ENCODE measurements around the gene HEPACAM.

The HEPACAM gene

DNA sequence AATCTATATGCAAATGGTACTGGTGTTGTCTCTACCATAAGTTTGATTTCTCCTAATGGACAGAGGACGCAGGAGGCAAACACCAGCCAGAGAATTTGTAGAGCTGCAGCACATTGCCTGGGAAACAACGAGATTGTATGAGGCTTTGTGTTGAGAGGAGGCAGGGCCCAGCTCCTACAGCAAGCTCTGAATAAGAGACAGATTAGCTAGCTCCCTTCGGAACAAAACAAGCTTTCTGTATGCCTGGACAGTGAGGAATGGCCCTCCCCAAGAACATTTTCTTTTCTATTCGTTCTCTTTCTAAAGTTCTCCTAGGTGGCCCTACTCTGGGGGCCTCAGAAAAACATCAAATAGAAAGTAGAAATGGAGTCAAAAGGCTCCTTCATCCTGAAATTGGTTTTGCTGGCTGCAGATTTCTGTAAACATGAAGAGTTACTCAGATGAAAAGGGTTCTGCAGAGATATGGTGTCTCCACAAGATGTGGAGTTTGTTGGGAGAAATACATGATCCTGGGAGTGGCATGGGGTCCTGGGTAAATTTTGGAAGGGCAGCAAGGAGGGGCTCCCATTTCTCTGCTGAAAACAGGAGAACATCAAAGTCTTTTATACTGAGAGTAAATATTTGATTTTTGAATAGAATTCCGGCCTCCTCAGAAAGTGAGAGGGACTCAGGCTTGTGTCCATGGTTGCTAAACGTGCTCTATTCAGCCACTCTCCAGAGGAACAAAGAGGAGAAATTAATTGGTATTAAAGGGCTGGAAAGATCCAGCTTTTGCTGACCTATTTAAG is 6.8 kb upstream of the HEPACAM start:
- ChIA-PET CTCF (interaction anchor here (0.7 kb wide), 1 partner anchor 160 kb away, joined by 5 read pairs; no protein-coding TSS in a partner anchor), POLR2A (interaction anchor here (0.8 to 2.3 kb wide), 4 partner anchors 8 to 66 kb away, joined by 3 to 15 read pairs (median 8); partner anchors contain the start of gene CCDC15)
- DNase-seq (ENCODE audit: extremely low spot score): no peak
- TF ChIP-seq ZNF384 (IDR thresholded peaks at IDR 0.05): no peak
- TF ChIP-seq LEF1 (IDR thresholded peaks at IDR 0.05; ENCODE audit: borderline replicate concordance): no peak
- no peak for TF ChIP-seq HDGF (IDR thresholded peaks at IDR 0.05; ENCODE audit: borderline replicate concordance)
- TF ChIP-seq, protein P1, sequence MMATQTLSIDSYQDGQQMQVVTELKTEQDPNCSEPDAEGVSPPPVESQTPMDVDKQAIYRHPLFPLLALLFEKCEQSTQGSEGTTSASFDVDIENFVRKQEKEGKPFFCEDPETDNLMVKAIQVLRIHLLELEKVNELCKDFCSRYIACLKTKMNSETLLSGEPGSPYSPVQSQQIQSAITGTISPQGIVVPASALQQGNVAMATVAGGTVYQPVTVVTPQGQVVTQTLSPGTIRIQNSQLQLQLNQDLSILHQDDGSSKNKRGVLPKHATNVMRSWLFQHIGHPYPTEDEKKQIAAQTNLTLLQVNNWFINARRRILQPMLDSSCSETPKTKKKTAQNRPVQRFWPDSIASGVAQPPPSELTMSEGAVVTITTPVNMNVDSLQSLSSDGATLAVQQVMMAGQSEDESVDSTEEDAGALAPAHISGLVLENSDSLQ (IDR thresholded peaks at IDR 0.05): no peak
- TF ChIP-seq FOXM1 (IDR thresholded peaks at IDR 0.05; ENCODE audit: borderline replicate concordance): no peak
- TF ChIP-seq TARDBP (IDR thresholded peaks at IDR 0.05): no peak
- no peak for TF ChIP-seq ARNT (IDR thresholded peaks at IDR 0.05)
- TF ChIP-seq L3MBTL2 (conservative IDR thresholded peaks at IDR 0.05): no peak
- TF ChIP-seq FOXK2 (IDR thresholded peaks at IDR 0.05): no peak
- TF ChIP-seq SP1 (IDR thresholded peaks at IDR 0.05): no peak
- no peak for TF ChIP-seq SUZ12 (IDR thresholded peaks at IDR 0.05)
- no peak for TF ChIP-seq FOXA1 (IDR thresholded peaks at IDR 0.05)
- TF ChIP-seq ELF4 (IDR thresholded peaks at IDR 0.05): no peak
- no peak for TF ChIP-seq BHLHE40 (IDR thresholded peaks at IDR 0.05; ENCODE audit: borderline replicate concordance)

DNA sequence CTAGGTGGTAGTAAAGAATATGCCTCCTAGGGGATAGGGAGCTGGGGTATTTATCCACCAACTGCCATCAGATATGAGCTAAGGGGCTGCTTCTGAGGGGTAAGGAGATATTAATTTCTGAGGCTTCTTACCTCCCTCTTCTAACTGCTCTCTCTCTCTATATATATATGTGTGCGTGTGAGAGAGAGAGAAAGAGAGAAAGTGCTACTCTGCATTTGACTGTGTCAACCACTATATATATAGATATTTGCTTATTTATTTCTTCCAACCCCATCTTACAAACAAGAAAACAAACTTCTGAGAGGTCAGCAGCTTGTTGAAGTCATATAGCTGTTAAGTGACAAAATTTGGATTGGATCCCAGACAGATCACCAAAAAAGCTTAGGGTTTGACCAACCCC is 5.9 kb upstream of the HEPACAM start:
- DNase-seq (ENCODE audit: extremely low spot score): no peak
- POLR2A ChIA-PET: interaction anchor here (1.4 to 2.3 kb wide), 2 partner anchors 9 to 12 kb away, joined by 3 to 15 read pairs; partner anchors contain the start of gene CCDC15
- TF ChIP-seq ELF4 (IDR thresholded peaks at IDR 0.05) (no peak), ZNF384 (IDR thresholded peaks at IDR 0.05) (no peak), TARDBP (IDR thresholded peaks at IDR 0.05) (no peak), NFRKB (IDR thresholded peaks at IDR 0.05) (no peak), HDGF (IDR thresholded peaks at IDR 0.05; ENCODE audit: borderline replicate concordance) (no peak), FOXM1 (IDR thresholded peaks at IDR 0.05; ENCODE audit: borderline replicate concordance) (no peak), SP1 (IDR thresholded peaks at IDR 0.05) (no peak), FOXK2 (IDR thresholded peaks at IDR 0.05) (no peak), L3MBTL2 (conservative IDR thresholded peaks at IDR 0.05) (no peak), SUZ12 (IDR thresholded peaks at IDR 0.05) (no peak), FOXA1 (IDR thresholded peaks at IDR 0.05) (no peak), CTBP1 (IDR thresholded peaks at IDR 0.05; ENCODE audit: borderline replicate concordance) (no peak), ARNT (IDR thresholded peaks at IDR 0.05) (no peak)
- TF ChIP-seq, protein P1 (IDR thresholded peaks at IDR 0.05): no peak
- CTCF ChIA-PET: interaction anchor here (0.6 kb wide), 1 partner anchor 1361 kb away, joined by 4 read pairs; no protein-coding TSS in a partner anchor

DNA sequence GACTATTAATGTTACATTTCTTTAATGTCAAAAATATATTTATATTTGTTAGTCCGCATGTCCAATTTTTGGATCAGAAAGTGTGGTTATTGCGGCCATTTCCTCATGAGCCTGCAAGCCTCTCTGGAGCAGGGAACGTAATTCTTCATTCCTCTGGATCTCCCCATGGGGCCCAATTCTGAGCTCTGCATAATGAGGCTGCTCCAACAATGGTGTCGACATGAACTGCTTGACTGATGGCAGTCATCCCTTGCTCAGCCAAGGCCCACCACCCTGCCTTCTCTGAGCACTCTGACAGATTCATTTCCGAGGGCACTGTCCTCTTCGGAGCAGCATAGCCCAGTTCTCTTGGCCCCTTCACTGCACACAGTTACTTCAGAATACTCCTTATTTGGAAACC is 3.1 kb upstream of the HEPACAM start:
- DNase-seq (ENCODE audit: extremely low spot score): no peak
- TF ChIP-seq SUZ12 (IDR thresholded peaks at IDR 0.05) (no peak), TARDBP (IDR thresholded peaks at IDR 0.05) (no peak), HDGF (IDR thresholded peaks at IDR 0.05; ENCODE audit: borderline replicate concordance) (no peak), NFRKB (IDR thresholded peaks at IDR 0.05) (no peak), CTBP1 (IDR thresholded peaks at IDR 0.05; ENCODE audit: borderline replicate concordance) (no peak), FOXA1 (IDR thresholded peaks at IDR 0.05) (no peak), ARNT (IDR thresholded peaks at IDR 0.05) (no peak), SP1 (IDR thresholded peaks at IDR 0.05) (no peak)
- TF ChIP-seq, protein P1 (IDR thresholded peaks at IDR 0.05): no peak
- ChIA-PET POLR2A (interaction anchor here (1.8 kb wide), 1 partner anchor 15 kb away, joined by 9 read pairs; the partner anchor contains the start of gene CCDC15), CTCF (no interaction called here)

DNA sequence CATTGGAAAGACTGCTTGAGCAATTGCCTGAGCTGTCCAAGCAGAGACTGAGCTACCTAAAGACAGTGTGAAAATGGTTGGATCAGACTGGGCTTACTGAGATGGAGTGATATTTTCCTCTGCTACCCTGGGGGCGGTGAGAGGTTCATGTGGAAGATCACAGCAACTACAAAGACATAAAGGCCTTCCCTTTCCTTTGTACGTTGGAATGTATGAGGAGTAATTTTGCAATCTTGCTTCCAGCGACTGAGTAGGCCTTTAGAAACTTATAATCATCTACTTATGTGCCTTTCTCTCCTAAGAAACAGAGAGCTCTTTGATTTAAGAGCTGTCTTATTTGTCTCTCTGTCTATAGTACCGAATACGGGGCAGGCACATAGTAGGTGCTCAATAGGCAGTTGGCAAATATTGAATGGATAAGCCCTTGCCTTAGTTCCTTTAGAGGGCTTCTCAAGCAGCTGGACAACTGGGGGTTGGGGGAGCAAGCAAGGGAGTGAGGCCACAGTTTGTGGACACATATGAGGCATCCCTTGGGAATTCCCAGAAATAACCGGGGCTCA is 2.4 kb upstream of the HEPACAM start:
- POLR2A ChIA-PET: interaction anchor here (1.8 kb wide), 1 partner anchor 15 kb away, joined by 9 read pairs; the partner anchor contains the start of gene CCDC15
- no peak for DNase-seq (ENCODE audit: extremely low spot score)
- CTCF ChIA-PET: no interaction called here
- TF ChIP-seq SP1 (IDR thresholded peaks at IDR 0.05) (no peak), TARDBP (IDR thresholded peaks at IDR 0.05) (no peak), FOXK2 (IDR thresholded peaks at IDR 0.05) (no peak), L3MBTL2 (conservative IDR thresholded peaks at IDR 0.05) (no peak), FOXA1 (IDR thresholded peaks at IDR 0.05) (no peak), LEF1 (IDR thresholded peaks at IDR 0.05; ENCODE audit: borderline replicate concordance) (no peak), CTBP1 (IDR thresholded peaks at IDR 0.05; ENCODE audit: borderline replicate concordance) (no peak), BHLHE40 (IDR thresholded peaks at IDR 0.05; ENCODE audit: borderline replicate concordance) (no peak), ARNT (IDR thresholded peaks at IDR 0.05) (no peak), HDGF (IDR thresholded peaks at IDR 0.05; ENCODE audit: borderline replicate concordance) (no peak), SUZ12 (IDR thresholded peaks at IDR 0.05) (no peak), FOXM1 (IDR thresholded peaks at IDR 0.05; ENCODE audit: borderline replicate concordance) (no peak), ELF4 (IDR thresholded peaks at IDR 0.05) (no peak), NFRKB (IDR thresholded peaks at IDR 0.05) (no peak), ZNF384 (IDR thresholded peaks at IDR 0.05) (no peak)
- TF ChIP-seq, protein P1 (IDR thresholded peaks at IDR 0.05): no peak

Measured in HEK293T (cell line).